HCT116 (cell line): ENCODE data around the gene TIAM2. TPM values are rescaled to one million over a fixed set of nuclear protein-coding genes. Genes with fewer than 3 reads are reported as not detected.

Experiments
- ATAC-seq: fragments of 200-7000 bp; cut with Tn5 transposase; 2 replicates; pipeline ENCODE4 v1.9.1; 2020; ENCODE audit warnings: mild to moderate bottlenecking, moderate library complexity
- BruUV-seq: library from RNA; stranded (reverse); fragments of 400-500 nt; replicated peaks from 2 replicates; lab custom pipeline; 2021; lab: Mats Ljungman, UMichigan
- CTCF ChIA-PET: fragments of 300-600 bp; sonication (Branson Sonifier 250); formaldehyde crosslinking; loops from one replicate; lab custom pipeline; 2021; ENCODE audit warnings: antibody characterized with exemption; lab: Charles Lee
- POLR2A ChIA-PET: fragments of 300-600, 350-600 bp; sonication (Branson Sonifier 250); formaldehyde crosslinking; loops from one replicate; lab custom pipeline; 2021; ENCODE audit warnings: antibody characterized with exemption; lab: Charles Lee
- RAD21 ChIA-PET, 2 experiments: fragments of 300-600 bp; sonication (Branson Sonifier 250); formaldehyde crosslinking; loops; one replicate each; lab custom pipeline; 2023; ENCODE audit warnings: low total read pairs in 2 of 2; ENCODE audit not compliant: uncharacterized antibody in 2 of 2, unreplicated experiment in 2 of 2, low non-redundant PET in 1 of 2; lab: Charles Lee
- DNase-seq: peaks from one replicate; pipeline ENCODE4 v3.0.0-alpha.2; 2010; ENCODE audit warnings: low read depth, low spot score
- H2AFZ ChIP-seq: fragments of 200-600 bp; shearing (Covaris generic), sonication (generic); 2 replicates; pipeline ENCODE4 v1.6.1; 2017; ENCODE audit warnings: low read depth, mixed run types, mixed read lengths, antibody characterized with exemption, low read length; ENCODE audit not compliant: poor library complexity, severe bottlenecking
- H3K27ac ChIP-seq: 2 replicates; pipeline ENCODE4 v1.5.1; 2012; ENCODE audit warnings: low read depth, low read length
- H3K27me3 ChIP-seq: fragments of 200-600 bp; sonication (generic); 2 replicates; pipeline ENCODE4 v1.6.1; 2016; ENCODE audit warnings: mixed run types, low read length, mixed read lengths; ENCODE audit not compliant: insufficient read depth
- H3K36me3 ChIP-seq, 2 experiments: fragments of 200-500 bp in 1 of 2; fragments of 200-600 bp in 1 of 2; sonication (Bioruptor generic) in 1 of 2; sonication (generic) in 1 of 2; 2 replicates each; pipeline versions ENCODE4 v1.5.1 to v1.6.1; 2014 to 2016; ENCODE audit warnings: low read length in 2 of 2, inconsistent platforms in 1 of 2, mixed read lengths in 1 of 2, mixed run types in 1 of 2; ENCODE audit not compliant: insufficient read depth in 2 of 2, control insufficient read depth in 1 of 2
- H3K4me1 ChIP-seq, 2 experiments: fragments of 200-600 bp in 1 of 2; sonication (generic) in 1 of 2; 2 replicates each; pipeline versions ENCODE4 v1.5.1 to v1.6.1; 2012 to 2017; ENCODE audit warnings: low read length in 2 of 2, inconsistent platforms in 1 of 2, mild to moderate bottlenecking in 1 of 2, mixed read lengths in 1 of 2, mixed run types in 1 of 2, moderate library complexity in 1 of 2; ENCODE audit not compliant: insufficient read depth in 2 of 2, control insufficient read depth in 1 of 2
- H3K4me2 ChIP-seq: fragments of 200-600 bp; sonication (generic); 2 replicates; pipeline ENCODE4 v1.6.1; 2017; ENCODE audit warnings: mixed run types, low read length, mixed read lengths
- H3K4me3 ChIP-seq, 2 experiments: fragments of 200-600 bp in 1 of 2; sonication (generic) in 1 of 2; replicated peaks in 1 of 2; 2 replicates each; pipeline ENCODE4 v1.5.1; 2011 to 2016; ENCODE audit warnings: low read length in 2 of 2, control low read depth in 1 of 2, low read depth in 1 of 2, mild to moderate bottlenecking in 1 of 2, mixed read lengths in 1 of 2, mixed run types in 1 of 2
- H3K79me2 ChIP-seq: fragments of 200-600 bp; sonication (generic); 2 replicates; pipeline ENCODE4 v1.6.1; 2017; ENCODE audit warnings: mild to moderate bottlenecking, mixed run types, low read length, moderate library complexity, mixed read lengths; ENCODE audit not compliant: insufficient read depth
- H3K9ac ChIP-seq: fragments of 200-600 bp; sonication (generic); 2 replicates; pipeline ENCODE4 v1.6.1; 2016; ENCODE audit warnings: low read length, mixed read lengths
- H3K9me2 ChIP-seq: fragments of 200-600 bp; sonication (generic), shearing (Covaris generic); 2 replicates; pipeline ENCODE4 v1.6.1; 2017; ENCODE audit warnings: mixed run types, mild to moderate bottlenecking, moderate library complexity; ENCODE audit not compliant: insufficient read depth
- H3K9me3 ChIP-seq, 2 experiments: fragments of 200-500 bp in 1 of 2; fragments of 200-600 bp in 1 of 2; sonication (Bioruptor generic) in 1 of 2; sonication (generic) in 1 of 2; 2 replicates each; pipeline ENCODE4 v1.6.1; 2014 to 2017; ENCODE audit warnings: low read length in 2 of 2, mixed read lengths in 2 of 2, inconsistent platforms in 1 of 2, low read depth in 1 of 2, mild to moderate bottlenecking in 1 of 2, mixed run types in 1 of 2, moderate library complexity in 1 of 2; ENCODE audit not compliant: control insufficient read depth in 1 of 2, insufficient read depth in 1 of 2
- H4K20me1 ChIP-seq: fragments of 200-600 bp; sonication (generic), shearing (Covaris generic); 2 replicates; pipeline ENCODE4 v1.6.1; 2017; ENCODE audit warnings: mixed run types, mild to moderate bottlenecking, moderate library complexity; ENCODE audit not compliant: insufficient read depth
- CTCF ChIP-seq, 3 experiments: fragments of 200-600 bp in 1 of 3; sonication (generic) in 1 of 3; IDR thresholded peaks in 2 of 3; conservative IDR thresholded peaks in 1 of 3; 2 replicates each; pipeline ENCODE4 v1.5.1; 2012 to 2017; ENCODE audit warnings: low read depth in 2 of 3, low read length in 2 of 3, antibody characterized with exemption in 1 of 3, borderline replicate concordance in 1 of 3, control low read depth in 1 of 3, mild to moderate bottlenecking in 1 of 3, mixed read lengths in 1 of 3, mixed run types in 1 of 3, moderate library complexity in 1 of 3; ENCODE audit not compliant: insufficient read depth in 1 of 3
- EGR1 ChIP-seq: IDR thresholded peaks from 2 replicates; pipeline ENCODE4 v1.6.1; 2012; ENCODE audit warnings: low read depth
- ELF1 ChIP-seq: IDR thresholded peaks from 2 replicates; pipeline ENCODE4 v1.6.1; 2012; ENCODE audit warnings: low read depth, borderline replicate concordance
- JUND ChIP-seq: IDR thresholded peaks from 2 replicates; pipeline ENCODE4 v1.6.1; 2012
- MAX ChIP-seq: IDR thresholded peaks from 2 replicates; pipeline ENCODE4 v1.6.1; 2012
- POLR2A ChIP-seq: IDR thresholded peaks from 2 replicates; pipeline ENCODE4 v1.7.0; 2011; ENCODE audit warnings: borderline replicate concordance; ENCODE audit not compliant: insufficient read depth, insufficient read length; ENCODE audit errors: extremely low read depth
- REST ChIP-seq: IDR thresholded peaks from 2 replicates; pipeline ENCODE4 v1.6.1; 2012; ENCODE audit warnings: low read depth
- YY1 ChIP-seq: IDR thresholded peaks from 2 replicates; pipeline ENCODE4 v1.6.1; 2011; ENCODE audit warnings: low read length, low read depth, moderate library complexity, mild to moderate bottlenecking; ENCODE audit not compliant: insufficient replicate concordance; ENCODE audit errors: extremely low read depth
- ZNF274 ChIP-seq: fragments of 200-500 bp; sonication (Bioruptor generic); IDR thresholded peaks from 2 replicates; pipeline ENCODE4 v1.6.1; 2014; ENCODE audit warnings: mild to moderate bottlenecking, low read depth, low read length, inconsistent platforms
- intact Hi-C: fragments of 100-400 bp; cut with micrococcal nuclease; formaldehyde crosslinking; loops from 2 replicates; pipeline ENCODE4 v1.10.0; 2022
- total RNA-seq: library from RNA; stranded (reverse); gene quantifications from one replicate; pipeline ENCODE4 v1.2.1, GENCODE V29; 2021; ENCODE audit not compliant: unreplicated experiment

Gene TIAM2
- total RNA-seq, 1 experiment from 2014 or later = 9.4 TPM

GRCh38 chr6:155265843-155266535 lies 270.9 kb downstream of the TIAM2 start:
- ChIA-PET POLR2A (no interaction called here), CTCF (no interaction called here), RAD21 (no interaction called here)
- no TSS peak for BruUV-seq
- peaks cover 0 to 3% of the 10 kb centered on the region in 2 experiments; a peak in 1 of 4 replicates for H3K4me1 ChIP-seq
- ATAC-seq (0 out of 2 replicates have a peak, but pooled peaks have one; percentile 44), DNase-seq (no peak)
- intact Hi-C loops = no loop called here
- no peak overlapping the region for H2AFZ ChIP-seq
- H3K27me3 ChIP-seq = no peaks in the 10 kb centered on the region
- no peaks in the 10 kb centered on the region for H3K9me2 ChIP-seq
- no peak overlapping the region for H3K9ac ChIP-seq
- H3K9me3 ChIP-seq = no peaks in the 10 kb centered on the region
- peak in 1 of 3 experiments; percentile 25; a peak in 1 of 6 replicates for TF ChIP-seq CTCF (IDR thresholded peaks at IDR 0.05 in 2 of 3, conservative IDR thresholded peaks at IDR 0.05 in 1 of 3; ENCODE audit: borderline replicate concordance in 1 of 3, insufficient read depth in 1 of 3, low read depth in 2 of 3, low read length in 2 of 3)
- no peak for TF ChIP-seq EGR1
- no peaks in the 10 kb centered on the region for H4K20me1 ChIP-seq
- H3K4me2 ChIP-seq = no peak overlapping the region
- H3K4me3 ChIP-seq = no peak overlapping the region
- H3K79me2 ChIP-seq = no peaks in the 10 kb centered on the region
- H3K36me3 ChIP-seq = no peaks in the 10 kb centered on the region; a peak in 1 of 4 replicates
- H3K27ac ChIP-seq = no peak overlapping the region

GRCh38 chr6:155267411-155267810 lies 272.3 kb downstream of the TIAM2 start:
- Histone ChIP-seq H3K27ac (no peak overlapping the region), H3K4me3 (no peak overlapping the region), H2AFZ (no peak overlapping the region), H3K9ac (no peak overlapping the region), H4K20me1 (no peaks in the 10 kb centered on the region), H3K4me1 (peaks cover 0 to 3% of the 10 kb centered on the region in 2 experiments; a peak in 1 of 4 replicates), H3K36me3 (no peaks in the 10 kb centered on the region; a peak in 1 of 4 replicates), H3K79me2 (no peaks in the 10 kb centered on the region; the same call in 1 of the 2 replicates), H3K4me2 (no peak overlapping the region), H3K9me3 (no peaks in the 10 kb centered on the region), H3K9me2 (no peaks in the 10 kb centered on the region), H3K27me3 (no peaks in the 10 kb centered on the region)
- ATAC-seq (no peak), DNase-seq (no peak)
- CTCF ChIA-PET = interaction anchor here (1.5 kb wide), 1 partner anchor 90 kb away, joined by 3 read pairs; no protein-coding TSS in a partner anchor
- RAD21 ChIA-PET = no interaction called here
- no TSS peak for BruUV-seq
- POLR2A ChIA-PET = no interaction called here
- intact Hi-C loops = no loop called here
- TF ChIP-seq ELF1 (no peak), ZNF274 (no peak), REST (no peak), CTCF (IDR thresholded peaks at IDR 0.05 in 2 of 3, conservative IDR thresholded peaks at IDR 0.05 in 1 of 3; ENCODE audit: borderline replicate concordance in 1 of 3, insufficient read depth in 1 of 3, low read depth in 2 of 3, low read length in 2 of 3) (no peak), POLR2A (no peak), MAX (no peak), JUND (no peak), EGR1 (no peak), YY1 (no peak)
- TF ChIP-seq, all 23 proteins: peak for 0
